Mesodermal cell (in vitro differentiated cells): ENCODE measurements around the gene SDK2.

Experiments
- H3K27ac ChIP-seq: 2 replicates; pipeline ENCODE4 v1.7.0; 2013; ENCODE audit warnings: mild to moderate bottlenecking, low read depth, low read length, moderate library complexity; ENCODE audit not compliant: severe bottlenecking
- H3K36me3 ChIP-seq: 2 replicates; pipeline ENCODE4 v1.7.1; 2013; ENCODE audit warnings: mild to moderate bottlenecking, low read length, moderate library complexity; ENCODE audit not compliant: control insufficient read depth, insufficient read depth
- H3K4me1 ChIP-seq: one replicate; pipeline ENCODE4 v1.7.1; 2013; ENCODE audit warnings: mild to moderate bottlenecking, low read length; ENCODE audit not compliant: insufficient read depth, control insufficient read depth, poor library complexity, severe bottlenecking
- H3K4me3 ChIP-seq: 2 replicates; pipeline ENCODE4 v1.7.0; 2013; ENCODE audit warnings: low read length, control low read depth, mild to moderate bottlenecking; ENCODE audit not compliant: insufficient read depth, poor library complexity, severe bottlenecking; ENCODE audit errors: extremely low read depth
- H3K9me3 ChIP-seq: 2 replicates; pipeline ENCODE4 v1.7.1; 2013; ENCODE audit warnings: mild to moderate bottlenecking, low read length, moderate library complexity; ENCODE audit not compliant: control insufficient read depth
- WGBS, 2 experiments: methylation state at CpG; one replicate each; pipeline ENCODE4 v1.1.5; 2013; ENCODE audit warnings: missing lambda C conversion rate in 2 of 2; ENCODE audit not compliant: insufficient coverage in 2 of 2; 5-methylcytosine and 5-hydroxymethylcytosine counted together

SDK2 gene

GRCh38 chr17:73364155-73364522 lies 280.1 kb downstream of the SDK2 start:
- Histone ChIP-seq H3K4me1 (peaks cover 24% of the 10 kb centered on the region), H3K9me3 (no peaks in the 10 kb centered on the region)
- 86 to 92% methylated on average over 3 to 4 of the region's 4 CpGs for WGBS, 2 experiments

GRCh38 chr17:73363442-73364154 lies 280.6 kb downstream of the SDK2 start:
- H3K4me3 ChIP-seq: no peak overlapping the region
- no peak overlapping the region for H3K27ac ChIP-seq
- no peaks in the 10 kb centered on the region for H3K36me3 ChIP-seq
- peaks cover 24% of the 10 kb centered on the region for H3K4me1 ChIP-seq
- 71% methylated on average over 6 to 7 of the region's 8 CpGs for WGBS, 2 experiments
- no peaks in the 10 kb centered on the region for H3K9me3 ChIP-seq

More at GRCh38 chr17:73364155-73364522, 280.1 kb downstream of the SDK2 start:
- no peak overlapping the region for H3K27ac ChIP-seq
- H3K36me3 ChIP-seq: no peaks in the 10 kb centered on the region
- no peak overlapping the region for H3K4me3 ChIP-seq

GRCh38 chr17:73362697-73363096 lies 281.5 kb downstream of the SDK2 start:
- Histone ChIP-seq H3K27ac (no peak overlapping the region), H3K9me3 (no peaks in the 10 kb centered on the region), H3K4me1 (peaks cover 24% of the 10 kb centered on the region), H3K4me3 (no peak overlapping the region), H3K36me3 (no peaks in the 10 kb centered on the region)
- WGBS, 2 experiments: 89 to 91% methylated on average over 9 to 11 of the region's 11 CpGs

GRCh38 chr17:73360961-73361761 lies 283.1 kb downstream of the SDK2 start:
- no peak overlapping the region for H3K27ac ChIP-seq
- no peaks in the 10 kb centered on the region for H3K9me3 ChIP-seq
- whole genome bisulfite sequencing, 2 experiments: 43 to 48% methylated on average over 23 to 25 of the region's 29 CpGs
- H3K4me3 ChIP-seq: no peak overlapping the region
- H3K4me1 ChIP-seq: peaks cover 28% of the 10 kb centered on the region
- H3K36me3 ChIP-seq: no peaks in the 10 kb centered on the region

- H3K36me3 ChIP-seq: no peaks in the 10 kb centered on the region
- no peak overlapping the region for H3K4me3 ChIP-seq
- WGBS, 2 experiments: 34 to 54% methylated on average over 3 to 6 of the region's 7 CpGs
- no peaks in the 10 kb centered on the region for H3K9me3 ChIP-seq
- no peak overlapping the region for H3K27ac ChIP-seq
- H3K4me1 ChIP-seq: peaks cover 30% of the 10 kb centered on the region
Measured at GRCh38 chr17:73359987-73360410, 284.2 kb downstream of the SDK2 start.

GRCh38 chr17:73359352-73359751 lies 284.9 kb downstream of the SDK2 start:
- no peaks in the 10 kb centered on the region for H3K9me3 ChIP-seq
- peaks cover 30% of the 10 kb centered on the region for H3K4me1 ChIP-seq
- H3K27ac ChIP-seq: no peak overlapping the region
- no peak overlapping the region for H3K4me3 ChIP-seq
- H3K36me3 ChIP-seq: no peaks in the 10 kb centered on the region
- 87% methylated on average over 7 of the region's 10 CpGs for WGBS, 2 experiments

- H3K4me3 ChIP-seq: no peak overlapping the region
- WGBS, 2 experiments: 83 to 96% methylated on average over 3 to 4 of the region's 9 CpGs
- H3K9me3 ChIP-seq: no peaks in the 10 kb centered on the region
- no peak overlapping the region for H3K27ac ChIP-seq
- no peaks in the 10 kb centered on the region for H3K36me3 ChIP-seq
- peaks cover 30% of the 10 kb centered on the region for H3K4me1 ChIP-seq
Measured at GRCh38 chr17:73358668-73359067, 285.6 kb downstream of the SDK2 start.

- no peaks in the 10 kb centered on the region for H3K36me3 ChIP-seq
- WGBS, 2 experiments: 94 to 97% methylated on average over 19 of the region's 19 CpGs
- no peak overlapping the region for H3K27ac ChIP-seq
Measured at GRCh38 chr17:73357981-73358380, 286.3 kb downstream of the SDK2 start.

GRCh38 chr17:73357318-73357717 lies 286.9 kb downstream of the SDK2 start:
- 97 to 98% methylated on average over 6 to 9 of the region's 9 CpGs for WGBS, 2 experiments
- Histone ChIP-seq H3K36me3 (no peaks in the 10 kb centered on the region), H3K27ac (no peak overlapping the region), H3K4me1 (peaks cover 30% of the 10 kb centered on the region), H3K9me3 (no peaks in the 10 kb centered on the region), H3K4me3 (no peak overlapping the region)

More at GRCh38 chr17:73357981-73358380, 286.3 kb downstream of the SDK2 start:
- peaks cover 30% of the 10 kb centered on the region for H3K4me1 ChIP-seq
- H3K9me3 ChIP-seq: no peaks in the 10 kb centered on the region
- no peak overlapping the region for H3K4me3 ChIP-seq

GRCh38 chr17:73356561-73357170 lies 287.6 kb downstream of the SDK2 start:
- WGBS, 2 experiments: 90 to 91% methylated on average over 8 of the region's 8 CpGs
- H3K27ac ChIP-seq: no peak overlapping the region

More at GRCh38 chr17:73356561-73357170, 287.6 kb downstream of the SDK2 start:
- Histone ChIP-seq H3K36me3 (no peaks in the 10 kb centered on the region), H3K4me3 (no peak overlapping the region), H3K4me1 (peaks cover 28% of the 10 kb centered on the region), H3K9me3 (no peaks in the 10 kb centered on the region)
